NCI-H345 treated with DMSO at 0.1 percent for 48 hours (cell line): Measurements from ENCODE around the gene SELENOT.
"Not testable (repeated sequence)": the region's sequence is repeated elsewhere in the genome, so short reads cannot be mapped to it uniquely, and the experiment has no call there.

Source experiments
- DNase-seq: peaks from one replicate; lab custom pipeline; 2025; ENCODE audit not compliant: unreplicated experiment; lab: John Stamatoyannopoulos, UW

Gene SELENOT

DNA sequence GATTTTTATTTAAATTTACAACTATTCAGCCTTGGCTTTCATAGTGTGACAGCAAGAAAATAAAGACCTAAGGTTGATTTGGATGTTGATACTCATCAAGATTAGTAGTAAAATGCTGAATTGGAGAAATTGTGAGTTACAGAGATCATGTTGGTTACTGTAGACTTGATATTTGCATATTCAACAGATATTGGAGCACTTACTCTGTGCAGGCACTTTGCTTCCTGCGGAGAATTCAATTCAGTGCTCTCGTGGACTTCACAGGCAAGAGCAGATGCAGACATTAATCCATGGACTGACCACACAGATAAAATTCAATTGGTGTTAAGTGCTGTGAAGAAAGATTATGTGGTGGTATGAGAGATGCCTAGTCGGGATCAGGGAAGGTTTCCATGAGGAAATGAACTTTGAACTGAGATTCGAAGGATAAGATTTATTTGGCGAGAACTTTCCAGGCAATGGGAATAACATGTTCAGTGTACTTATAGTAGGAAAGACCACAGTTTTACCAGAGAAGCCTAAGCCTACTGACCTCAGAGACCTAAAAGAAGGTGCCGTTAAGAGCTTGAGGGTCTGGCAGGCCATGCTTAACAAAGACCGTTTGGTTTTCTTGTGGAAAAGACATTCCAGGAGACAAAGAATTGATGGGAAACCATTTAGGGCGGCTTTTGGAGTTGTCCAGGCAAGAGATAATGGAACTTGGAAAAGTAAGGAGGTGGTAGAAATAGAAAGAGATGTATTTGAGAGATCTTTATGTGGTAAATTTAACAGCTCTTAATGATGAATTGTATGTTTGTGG, 4.3 kb downstream of the SELENOT start:
- no peak for DNase-seq

DNA sequence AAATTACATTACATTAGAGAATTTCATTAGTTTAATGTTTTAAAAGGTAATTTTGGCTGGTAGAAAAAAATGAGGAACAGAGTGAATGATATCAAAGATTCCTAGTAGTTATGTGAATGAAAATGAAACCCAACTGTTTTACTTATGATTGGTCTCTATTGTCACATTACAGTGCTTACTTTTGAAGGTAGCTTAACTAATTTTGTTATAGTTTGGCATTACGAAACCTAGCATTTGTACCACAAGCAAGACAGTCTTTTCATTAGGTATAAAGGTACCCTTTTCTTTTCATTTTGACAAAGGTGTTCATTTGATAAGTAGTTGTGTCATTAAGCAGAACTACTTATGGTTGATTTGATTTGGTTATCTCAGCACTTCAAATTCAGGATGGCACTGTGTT, 6.9 kb downstream of the SELENOT start:
- DNase-seq, result no peak

DNA sequence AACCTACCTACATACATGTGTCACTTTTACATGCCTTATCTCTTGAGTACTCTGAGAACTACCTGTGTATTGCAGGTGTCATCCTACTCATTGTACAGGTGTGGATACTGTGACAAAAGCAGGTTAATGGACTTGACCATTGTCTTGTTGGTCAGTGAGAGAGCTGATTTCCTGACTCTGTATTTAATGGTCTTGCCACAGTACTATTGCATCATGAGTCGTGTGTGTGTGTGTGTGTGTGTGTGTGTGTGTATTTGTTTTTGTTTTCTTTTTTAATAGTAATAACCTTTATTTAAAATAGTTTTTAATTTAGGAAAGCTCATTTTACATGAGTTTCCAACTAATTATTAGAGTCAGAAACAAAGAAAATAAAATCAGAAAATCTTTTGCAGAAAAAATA, 7.7 kb downstream of the SELENOT start:
- DNase-seq, result no peak

DNA sequence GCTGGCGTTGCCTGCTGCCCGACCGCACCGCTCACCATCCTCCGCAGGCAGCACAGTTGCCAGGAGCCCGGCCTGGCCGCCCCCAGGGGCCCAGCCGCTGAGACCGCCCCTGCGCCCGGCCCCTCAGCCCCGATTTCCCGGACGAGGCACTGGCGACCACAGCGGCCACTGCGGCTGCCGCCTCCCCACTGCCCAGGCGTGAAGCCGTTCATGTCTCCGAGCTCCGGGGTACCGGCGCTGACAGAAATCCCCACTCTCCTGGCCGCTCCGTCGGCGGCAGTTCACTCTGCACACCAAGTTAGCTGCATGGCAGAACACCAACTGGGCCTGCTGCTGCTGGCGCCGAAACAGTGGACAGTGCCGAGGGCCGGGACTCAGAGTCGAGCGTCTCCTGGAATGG, 8.5 kb downstream of the SELENOT start:
- DNase-seq, result no peak

DNA sequence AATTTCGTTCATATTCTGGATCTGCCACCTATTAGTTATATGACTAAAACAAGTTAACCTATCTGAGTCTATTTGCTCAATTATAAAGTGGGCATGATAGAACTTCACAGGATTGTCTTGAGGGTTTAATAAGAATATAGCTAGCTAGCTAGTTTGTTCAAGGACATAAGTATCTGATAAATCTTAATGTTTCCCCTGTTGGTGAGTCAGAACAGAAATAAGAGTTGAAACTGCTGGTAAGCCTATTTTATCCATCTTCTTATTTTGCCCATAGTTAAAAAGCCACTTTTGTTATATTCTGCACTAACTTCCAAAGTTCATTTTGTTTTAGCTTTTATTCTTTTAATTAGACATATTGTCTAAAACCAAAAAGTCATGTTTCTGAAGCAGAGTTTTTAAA, 9.4 kb downstream of the SELENOT start:
- no peak for DNase-seq

DNA sequence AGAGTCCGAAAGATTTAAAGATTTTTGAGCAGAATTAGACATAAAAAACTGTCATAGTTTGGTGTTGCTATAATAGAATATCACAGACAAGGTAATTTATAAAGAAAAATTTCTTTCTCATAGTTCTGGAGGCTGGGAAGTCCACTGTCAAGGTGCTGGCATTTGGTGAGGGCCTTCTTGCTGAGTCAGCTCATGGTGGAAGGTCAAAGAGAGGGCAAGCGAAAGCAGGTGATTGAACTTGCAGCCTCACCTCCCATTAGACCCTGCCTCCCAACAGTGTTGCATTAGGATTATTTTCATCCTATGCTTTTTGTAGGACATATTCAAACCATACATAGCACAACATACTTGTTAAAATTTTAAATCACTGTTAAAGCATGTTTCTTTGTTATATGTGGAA, 9.9 kb downstream of the SELENOT start:
- DNase-seq, result no peak

DNA sequence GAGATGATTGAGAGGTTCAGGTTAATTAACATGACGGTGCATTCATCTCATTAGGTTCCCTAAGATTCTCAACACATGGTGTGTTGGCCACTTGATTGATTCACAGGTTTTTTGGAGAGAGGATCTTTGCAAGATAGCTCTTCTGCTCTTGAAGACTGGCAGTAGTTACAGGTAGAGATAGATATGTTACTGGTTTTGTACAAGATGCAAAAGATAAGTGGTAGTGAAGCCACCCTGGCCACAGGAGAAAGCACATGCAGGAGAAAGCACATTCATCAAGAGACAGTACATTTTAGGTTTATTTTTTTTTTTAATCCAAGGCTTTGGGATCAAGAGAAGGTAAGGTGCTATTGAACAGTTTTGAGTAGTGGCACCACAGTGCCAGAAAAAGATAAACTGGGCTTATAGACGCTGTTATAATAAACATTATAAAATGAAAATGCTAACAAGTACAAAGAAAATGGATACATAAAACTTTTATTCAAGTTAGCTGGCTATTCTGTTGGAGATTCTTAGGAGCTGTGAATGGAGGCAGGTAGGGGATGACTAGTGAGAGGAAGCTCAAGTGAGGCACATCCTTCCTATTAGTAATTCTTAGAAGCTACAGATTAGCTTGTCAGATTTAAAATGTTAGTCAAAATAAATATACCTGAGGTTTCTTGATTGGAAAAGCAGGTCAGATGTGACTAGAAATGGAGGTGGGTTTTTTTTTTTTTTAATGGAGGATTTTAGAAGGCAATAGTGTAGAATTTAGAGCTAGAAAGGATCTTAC, 10.8 kb downstream of the SELENOT start:
- no peak for DNase-seq

DNA sequence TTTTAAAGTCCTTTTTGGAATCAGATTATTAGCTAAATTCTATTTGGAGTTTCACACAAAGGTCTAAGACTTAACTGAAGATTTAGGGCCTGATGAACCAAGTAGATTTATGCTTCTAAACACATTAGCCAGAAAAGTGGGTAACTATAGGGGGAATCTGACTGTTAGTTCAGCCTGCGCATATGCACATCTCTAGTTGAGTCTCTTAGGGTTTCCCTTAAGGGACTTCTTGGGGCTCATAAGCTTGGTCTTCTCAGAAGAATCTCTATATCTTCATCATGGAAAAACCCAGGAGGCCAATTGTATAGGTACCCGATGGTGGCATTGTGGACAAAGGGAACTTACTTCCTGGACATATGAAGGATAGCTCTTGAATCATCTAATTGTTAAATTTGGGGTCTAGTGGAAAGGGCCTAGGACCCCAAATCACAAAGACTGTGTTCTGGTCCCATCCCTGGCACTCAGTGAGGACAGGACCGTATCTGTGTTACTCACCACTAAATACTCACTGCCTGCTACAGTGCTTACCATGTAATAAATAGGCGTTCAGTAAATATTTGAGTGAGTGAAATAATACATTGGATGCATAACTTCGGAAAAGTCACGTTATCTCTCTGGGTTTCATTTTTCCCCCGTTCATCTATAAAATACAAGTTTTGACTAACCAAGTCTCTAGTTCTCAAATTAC, 17.0 kb downstream of the SELENOT start:
- no peak for DNase-seq

DNA sequence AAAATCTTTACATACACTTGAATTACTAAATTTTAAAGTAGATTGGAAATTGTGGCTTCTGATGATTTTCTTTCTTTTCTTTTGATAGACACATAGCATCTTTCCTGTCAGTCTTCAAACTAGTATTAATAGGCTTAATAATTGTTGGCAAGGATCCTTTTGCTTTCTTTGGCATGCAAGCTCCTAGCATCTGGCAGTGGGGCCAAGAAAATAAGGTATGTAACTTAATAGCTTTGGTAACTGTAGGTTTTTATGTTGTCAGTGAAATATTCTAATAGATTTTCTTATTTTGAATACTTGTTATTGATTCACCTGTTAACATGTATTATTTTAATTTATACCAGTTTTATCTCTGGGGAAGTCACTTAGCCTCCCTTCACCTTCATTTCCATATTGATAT, 19.8 kb downstream of the SELENOT start:
- not testable (repeated sequence) for DNase-seq

DNA sequence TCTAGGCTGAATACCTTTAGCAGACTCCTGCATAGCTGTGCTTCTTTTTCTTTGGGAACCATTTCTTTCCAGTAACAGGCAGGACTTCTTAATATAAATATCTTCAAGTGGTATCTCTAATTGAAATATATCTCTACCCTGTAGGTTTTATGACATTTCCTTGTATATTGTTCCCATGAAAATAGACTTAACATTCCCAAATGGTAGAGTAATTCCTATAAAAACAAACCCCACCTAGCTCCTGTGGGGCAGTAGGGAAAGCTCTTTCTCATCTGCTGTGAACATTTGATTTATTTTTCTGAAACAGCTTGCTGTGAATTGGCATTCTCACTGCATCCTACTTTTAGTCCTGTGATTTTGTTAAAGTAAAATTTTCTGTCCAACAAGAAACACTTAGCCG, 20.8 kb downstream of the SELENOT start:
- no peak for DNase-seq

DNA sequence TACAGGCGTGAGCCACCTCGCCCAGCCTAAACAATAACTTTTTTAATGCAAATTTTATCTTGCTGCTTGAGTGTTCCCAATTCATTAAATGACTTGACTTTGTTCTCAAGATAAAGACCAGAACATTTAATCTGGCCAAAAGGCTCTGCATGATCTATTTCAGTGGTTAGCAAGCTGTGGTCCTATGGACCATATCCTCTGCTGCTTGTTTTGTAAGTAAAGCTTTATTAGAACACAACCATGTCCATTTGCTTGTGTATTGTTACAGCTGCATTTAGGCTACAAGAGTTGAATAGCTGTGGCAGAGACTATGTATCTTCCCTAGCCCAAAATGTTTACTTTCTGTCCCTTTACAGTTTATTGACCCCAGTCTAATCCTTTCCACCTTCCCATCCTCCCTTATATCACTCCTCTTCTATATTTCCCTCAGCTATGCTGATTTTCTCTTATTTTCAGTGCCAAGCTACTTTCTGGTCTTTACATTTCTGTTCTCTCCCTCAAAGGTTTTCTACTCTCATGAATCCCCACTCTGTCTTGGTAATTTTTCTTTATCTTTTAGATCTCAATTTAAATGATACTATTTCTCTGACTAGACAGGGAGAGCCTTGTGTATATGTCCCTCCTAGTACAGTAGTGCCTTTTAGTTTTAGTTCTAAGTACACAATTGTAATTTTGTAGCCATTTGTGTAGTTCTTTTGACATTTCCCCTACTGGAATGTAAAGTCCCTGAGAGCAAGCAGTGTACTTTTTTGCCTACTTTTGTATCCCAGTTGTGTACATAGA, 23.2 kb downstream of the SELENOT start:
- DNase-seq, result no peak

DNA sequence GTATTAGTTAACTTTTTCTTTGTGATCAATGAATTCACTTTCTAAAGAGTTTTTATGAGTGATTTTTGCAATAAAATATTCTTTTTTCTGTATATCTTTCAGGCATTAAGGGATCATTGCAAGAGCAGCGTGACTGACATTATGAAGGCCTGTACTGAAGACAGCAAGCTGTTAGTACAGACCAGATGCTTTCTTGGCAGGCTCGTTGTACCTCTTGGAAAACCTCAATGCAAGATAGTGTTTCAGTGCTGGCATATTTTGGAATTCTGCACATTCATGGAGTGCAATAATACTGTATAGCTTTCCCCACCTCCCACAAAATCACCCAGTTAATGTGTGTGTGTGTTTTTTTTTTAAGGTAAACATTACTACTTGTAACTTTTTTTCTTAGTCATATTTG, 24.4 kb downstream of the SELENOT start:
- DNase-seq, result no peak

DNA sequence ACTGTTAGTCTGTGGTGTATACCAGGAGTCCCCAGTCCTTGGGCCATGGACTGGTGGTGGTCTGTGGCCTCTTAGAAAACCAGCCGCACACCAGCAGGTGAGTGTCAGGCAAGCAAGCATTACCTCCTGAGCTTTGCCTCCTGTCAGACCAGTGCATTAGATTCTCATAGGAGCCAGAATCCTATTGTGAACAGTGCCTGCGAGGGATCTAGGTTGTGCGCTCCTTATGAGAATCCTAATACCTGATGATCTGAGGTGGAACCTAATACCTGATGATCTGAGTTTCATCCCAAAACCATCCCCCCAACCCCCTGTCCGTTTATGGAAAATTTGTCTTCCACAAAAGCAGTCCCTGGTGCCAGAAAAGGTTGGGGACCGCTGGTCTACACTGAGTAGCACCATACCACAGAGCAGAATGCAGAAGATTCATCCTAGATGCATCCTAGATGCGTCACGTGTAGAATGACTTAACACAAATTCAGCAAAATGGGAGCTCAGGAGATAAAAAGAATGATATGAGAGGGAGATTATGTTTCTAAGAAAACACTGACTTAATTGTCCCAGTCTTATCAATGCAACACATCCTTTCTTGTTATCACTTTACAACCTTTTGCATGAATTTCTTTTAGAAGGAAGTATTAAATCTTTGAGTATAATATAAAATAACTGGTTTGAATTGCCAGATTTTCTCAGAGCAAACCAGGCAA, 28.5 kb downstream of the SELENOT start:
- DNase-seq, result no peak

DNA sequence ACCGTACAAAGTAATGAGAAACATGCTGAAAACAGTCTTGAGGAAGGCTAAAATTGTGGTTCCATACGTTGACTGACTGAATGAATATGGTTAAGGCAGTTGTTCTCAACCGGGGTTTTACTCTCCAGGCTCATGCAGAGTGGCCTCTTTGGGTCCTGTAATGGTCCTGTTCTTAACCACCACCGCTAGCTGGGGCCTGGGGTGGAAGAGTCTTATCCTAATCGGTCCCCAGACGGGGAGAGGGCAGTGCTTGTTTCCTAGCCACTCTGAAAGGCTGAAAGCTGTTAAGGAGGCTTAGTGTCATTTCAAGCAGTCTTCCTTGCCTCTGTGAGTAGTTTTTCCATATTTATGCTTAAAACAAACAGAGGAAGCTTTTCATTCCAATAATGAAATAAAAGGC, 32.0 kb downstream of the SELENOT start:
- DNase-seq, result no peak

DNA sequence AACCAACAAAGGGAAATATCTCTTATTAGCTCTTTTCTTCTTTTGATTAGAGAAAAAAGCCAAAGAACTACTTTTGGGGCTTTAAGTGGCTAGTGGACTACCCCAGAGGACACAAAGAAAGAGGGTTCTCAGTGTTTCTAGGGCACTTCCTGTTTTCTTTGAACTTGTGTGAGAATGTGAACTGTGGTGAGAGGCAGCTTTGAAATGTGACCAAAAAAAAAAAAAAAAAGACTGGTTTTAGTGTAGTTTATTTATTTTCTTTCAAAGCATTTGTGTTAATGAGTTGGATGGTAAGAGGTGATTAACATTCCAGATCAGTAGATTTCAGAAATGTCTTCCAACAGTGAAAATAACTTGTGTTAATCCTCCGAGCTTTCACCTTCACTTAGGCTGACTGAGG, 32.4 kb downstream of the SELENOT start:
- DNase-seq, result no peak

DNA sequence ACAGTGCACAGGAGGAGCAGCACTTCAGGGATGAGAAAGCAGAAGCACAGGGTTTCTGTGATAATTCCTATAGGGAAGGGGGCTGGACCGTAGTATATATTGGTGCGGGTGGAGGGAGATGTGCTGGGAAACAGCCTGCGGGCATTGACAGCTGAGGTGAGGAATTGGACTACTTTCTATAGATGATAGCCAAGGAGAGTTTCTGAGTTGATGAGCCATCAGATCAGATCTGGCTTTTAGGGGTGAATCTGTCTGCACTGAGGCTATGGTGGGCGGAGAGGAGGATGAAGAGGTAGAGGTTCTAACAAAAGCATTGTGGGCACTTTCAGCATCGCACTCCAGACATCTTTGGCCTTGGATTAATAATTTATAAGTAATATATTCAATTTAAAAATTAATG, 33.1 kb downstream of the SELENOT start:
- DNase-seq, result no peak

DNA sequence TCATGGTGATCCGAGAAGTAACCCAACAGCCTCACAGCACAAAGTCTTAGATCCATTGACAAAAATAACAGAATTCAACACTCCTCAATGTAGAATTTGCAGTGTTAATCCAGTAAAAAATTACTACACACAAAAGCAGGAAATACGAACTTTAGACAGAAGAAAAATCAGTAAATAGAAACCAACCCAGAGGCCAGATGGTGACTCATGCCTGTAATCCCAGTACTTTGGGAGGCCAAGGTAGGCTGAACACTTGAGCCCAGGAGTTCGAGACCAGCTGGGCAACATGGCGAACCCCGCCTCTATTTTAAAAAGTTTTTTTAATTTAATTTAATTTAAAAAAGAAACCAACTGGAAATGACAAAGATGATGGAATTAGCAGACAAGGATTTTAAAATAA, 36.1 kb downstream of the SELENOT start:
- DNase-seq, result no peak

DNA sequence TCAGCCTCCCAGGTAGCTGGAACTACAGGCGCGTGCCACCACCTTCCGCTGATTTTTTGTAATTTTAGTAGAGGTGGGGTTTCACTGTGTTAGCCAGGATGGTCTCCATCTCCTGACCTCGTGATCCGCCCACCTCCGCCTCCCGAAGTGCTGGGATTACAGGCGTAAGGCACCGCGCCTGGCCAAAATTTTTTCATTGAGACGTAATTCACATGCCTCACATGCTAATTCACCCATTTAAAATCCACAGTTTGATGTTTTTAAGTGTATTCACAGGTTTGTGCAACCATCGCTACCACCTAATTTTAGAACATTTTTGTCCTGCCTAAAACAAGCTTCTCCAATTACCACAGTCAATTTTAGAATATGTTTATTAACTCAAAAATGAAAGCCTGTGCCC, 37.1 kb downstream of the SELENOT start:
- DNase-seq, result no peak

DNA sequence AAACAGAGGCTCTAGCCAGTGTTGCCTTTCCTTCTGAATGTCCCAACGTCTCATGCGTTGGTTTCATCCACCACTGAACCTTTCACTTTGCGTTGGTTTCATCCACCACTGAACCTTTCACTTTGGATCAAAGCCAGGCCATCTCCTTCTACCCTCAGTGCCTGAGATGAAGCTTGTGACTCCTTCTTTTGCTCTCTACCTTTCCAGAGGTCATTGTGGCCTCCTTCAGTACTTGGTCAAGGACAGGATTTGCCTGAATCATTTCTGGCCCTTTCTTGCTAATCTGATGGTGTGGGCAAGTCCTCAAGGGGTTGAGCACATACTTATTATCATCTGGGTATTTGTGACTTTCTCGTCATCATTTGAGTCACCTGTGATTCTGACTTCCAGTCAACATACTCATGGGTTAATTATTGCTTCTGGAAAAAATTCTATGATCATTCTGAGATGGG, 50.0 kb downstream of the SELENOT start:
- no peak for DNase-seq

DNA sequence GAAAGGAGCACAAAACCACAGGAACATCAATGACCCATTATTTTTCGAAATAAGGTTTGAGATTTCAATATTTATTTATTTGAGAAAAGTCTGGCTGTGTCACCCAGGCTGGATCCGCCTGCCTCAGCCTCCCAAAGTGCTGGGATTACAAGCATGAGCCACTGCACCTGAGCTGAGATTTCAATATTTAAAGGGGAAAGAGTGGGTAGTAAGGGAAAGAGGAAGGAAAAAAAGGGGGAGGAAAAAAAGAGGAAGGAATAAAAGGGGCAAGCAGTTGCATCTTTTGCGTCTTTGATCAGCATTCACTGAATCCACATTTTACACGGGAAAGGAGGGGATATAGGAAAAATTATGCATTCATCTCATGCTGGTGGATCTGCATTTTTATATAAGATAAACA, 53.2 kb downstream of the SELENOT start:
- no peak for DNase-seq
